Germinal center (tissue), 1 donor: ENCODE results near the gene OLFML2A.
"Not testable (repeated sequence)": the region's sequence is repeated elsewhere in the genome, so short reads cannot be mapped to it uniquely, and the experiment has no call there.

ENCODE experiments used
- DNase-seq: peaks from one replicate; pipeline ENCODE4 v3.0.0; 2012; ENCODE audit warnings: mixed read lengths, low spot score

OLFML2A gene

GRCh38 chr9:124776954-124777648 lies at the start of gene OLFML2A:
TSS of gene OLFML2A (plus strand) at chr9:124777133. CDS start at chr9:124777271, 138 bp downstream.
- peak; percentile 54 for DNase-seq

- no peak for DNase-seq
Observed at GRCh38 chr9:124730772-124731171, 46.2 kb upstream of the OLFML2A start.

- no peak for DNase-seq
Observed at GRCh38 chr9:124733964-124734740, 42.8 kb upstream of the OLFML2A start.

- DNase-seq: not testable (repeated sequence)
Observed at GRCh38 chr9:124734741-124735083, 42.2 kb upstream of the OLFML2A start.

- no peak for DNase-seq
Observed at GRCh38 chr9:124735121-124735520, 41.8 kb upstream of the OLFML2A start.

- DNase-seq: not testable (repeated sequence)
Observed at GRCh38 chr9:124738075-124738474, 38.9 kb upstream of the OLFML2A start.

- DNase-seq: no peak
Observed at GRCh38 chr9:124739360-124739759, 37.6 kb upstream of the OLFML2A start.

GRCh38 chr9:124741149-124741548 lies 35.8 kb upstream of the OLFML2A start:
- no peak for DNase-seq

- no peak for DNase-seq
Observed at GRCh38 chr9:124741662-124742061, 35.3 kb upstream of the OLFML2A start.

GRCh38 chr9:124742940-124743339 lies 34.0 kb upstream of the OLFML2A start:
- DNase-seq: no peak

GRCh38 chr9:124743686-124744348 lies 33.1 kb upstream of the OLFML2A start:
- DNase-seq: no peak

GRCh38 chr9:124747065-124747464 lies 29.9 kb upstream of the OLFML2A start:
- no peak for DNase-seq

GRCh38 chr9:124749284-124749683 lies 27.6 kb upstream of the OLFML2A start:
- DNase-seq: no peak

GRCh38 chr9:124749781-124750180 lies 27.2 kb upstream of the OLFML2A start:
- DNase-seq: no peak

- no peak for DNase-seq
Observed at GRCh38 chr9:124752967-124753366, 24.0 kb upstream of the OLFML2A start.

GRCh38 chr9:124754289-124754688 lies 22.6 kb upstream of the OLFML2A start:
- no peak for DNase-seq

GRCh38 chr9:124755061-124755460 lies 21.9 kb upstream of the OLFML2A start:
- DNase-seq: no peak

GRCh38 chr9:124756011-124756410 lies 20.9 kb upstream of the OLFML2A start:
- DNase-seq: no peak

GRCh38 chr9:124757616-124758015 lies 19.3 kb upstream of the OLFML2A start:
- DNase-seq: no peak

- DNase-seq: no peak
Observed at GRCh38 chr9:124758061-124758460, 18.9 kb upstream of the OLFML2A start.

GRCh38 chr9:124758691-124759090 lies 18.2 kb upstream of the OLFML2A start:
- no peak for DNase-seq

GRCh38 chr9:124759327-124759726 lies 17.6 kb upstream of the OLFML2A start:
- no peak for DNase-seq

- DNase-seq: no peak
Observed at GRCh38 chr9:124760719-124761118, 16.2 kb upstream of the OLFML2A start.
